Measurements from ENCODE around the gene ANKS1B. TPM values are rescaled to one million over a fixed set of nuclear protein-coding genes. Genes with fewer than 3 reads are reported as not detected.

The ANKS1B gene
- polyA plus RNA-seq, 1 donor from 2014 or later, result not detected

- H3K36me3 Mint-ChIP-seq, result no peaks in the 10 kb centered on the region
- H3K4me1 Mint-ChIP-seq, result no peaks in the 10 kb centered on the region
- no peak overlapping the region for H3K27ac Mint-ChIP-seq
- peaks cover 0 to 7% (median 3%) of the 10 kb centered on the region in 3 donors for H3K9me3 Mint-ChIP-seq
- no peaks in the 10 kb centered on the region for H3K27me3 Mint-ChIP-seq
- H3K4me3 Mint-ChIP-seq, result no peak overlapping the region
Measured at GRCh38 chr12:99147130-99147529, 837.6 kb downstream of the ANKS1B start.

GRCh38 chr12:99146730-99147129 lies 838.0 kb downstream of the ANKS1B start:
- H3K27me3 Mint-ChIP-seq, result no peaks in the 10 kb centered on the region
- H3K4me3 Mint-ChIP-seq, result no peak overlapping the region
- H3K9me3 Mint-ChIP-seq, result peaks cover 2 to 11% (median 3%) of the 10 kb centered on the region in 3 donors
- H3K36me3 Mint-ChIP-seq, result no peaks in the 10 kb centered on the region
- no peaks in the 10 kb centered on the region for H3K4me1 Mint-ChIP-seq
- no peak overlapping the region for H3K27ac Mint-ChIP-seq

- H3K4me3 Mint-ChIP-seq, result no peak overlapping the region
- peaks cover 3 to 13% (median 6%) of the 10 kb centered on the region in 3 donors for H3K9me3 Mint-ChIP-seq
- H3K27ac Mint-ChIP-seq, result no peak overlapping the region
- H3K4me1 Mint-ChIP-seq, result no peaks in the 10 kb centered on the region
- no peaks in the 10 kb centered on the region for H3K36me3 Mint-ChIP-seq
- H3K27me3 Mint-ChIP-seq, result no peaks in the 10 kb centered on the region
Measured at GRCh38 chr12:99146185-99146584, 838.6 kb downstream of the ANKS1B start.

- H3K9me3 Mint-ChIP-seq, result peaks cover 5 to 13% (median 6%) of the 10 kb centered on the region in 3 donors
- H3K4me3 Mint-ChIP-seq, result no peak overlapping the region
- no peaks in the 10 kb centered on the region for H3K4me1 Mint-ChIP-seq
- H3K27ac Mint-ChIP-seq, result no peak overlapping the region
- no peaks in the 10 kb centered on the region for H3K27me3 Mint-ChIP-seq
- no peaks in the 10 kb centered on the region for H3K36me3 Mint-ChIP-seq
Measured at GRCh38 chr12:99142651-99143050, 842.1 kb downstream of the ANKS1B start.

GRCh38 chr12:99140017-99140720 lies 844.6 kb downstream of the ANKS1B start:
- no peaks in the 10 kb centered on the region for H3K4me1 Mint-ChIP-seq
- no peaks in the 10 kb centered on the region for H3K36me3 Mint-ChIP-seq
- peaks cover 5 to 11% (median 6%) of the 10 kb centered on the region in 3 donors for H3K9me3 Mint-ChIP-seq
- H3K27me3 Mint-ChIP-seq, result no peaks in the 10 kb centered on the region
- no peak overlapping the region for H3K4me3 Mint-ChIP-seq
- no peak overlapping the region for H3K27ac Mint-ChIP-seq

DNA sequence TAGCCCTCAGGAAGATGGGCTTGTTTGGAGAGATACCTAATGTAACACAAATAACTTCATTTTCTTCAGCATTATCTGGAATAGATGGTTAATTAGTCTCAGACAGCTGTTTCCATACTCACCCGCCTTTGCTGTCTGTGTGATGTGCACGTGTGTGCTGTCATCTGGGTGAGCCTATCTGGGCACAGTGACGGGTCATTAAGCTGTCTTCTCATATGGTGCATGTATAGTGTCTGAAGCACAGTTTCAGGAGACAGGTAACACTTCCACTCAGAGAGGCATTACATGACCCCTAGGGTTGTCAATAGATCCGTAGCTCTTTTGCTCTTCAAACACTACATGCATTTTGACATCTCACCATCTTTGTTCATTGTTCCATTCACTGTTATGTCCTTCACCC lies 846.3 kb downstream of the ANKS1B start:
- Mint-ChIP-seq H3K27me3 (no peaks in the 10 kb centered on the region), H3K9me3 (peaks cover 1 to 10% (median 6%) of the 10 kb centered on the region in 3 donors), H3K4me1 (no peaks in the 10 kb centered on the region), H3K4me3 (no peak overlapping the region), H3K27ac (no peak overlapping the region), H3K36me3 (no peaks in the 10 kb centered on the region)

- peaks cover 1 to 9% (median 8%) of the 10 kb centered on the region in 3 donors for H3K9me3 Mint-ChIP-seq
- no peak overlapping the region for H3K27ac Mint-ChIP-seq
- H3K4me3 Mint-ChIP-seq, result no peak overlapping the region
- no peaks in the 10 kb centered on the region for H3K4me1 Mint-ChIP-seq
- H3K36me3 Mint-ChIP-seq, result no peaks in the 10 kb centered on the region
- H3K27me3 Mint-ChIP-seq, result no peaks in the 10 kb centered on the region
Measured at GRCh38 chr12:99137124-99137855, 847.4 kb downstream of the ANKS1B start.

- no peaks in the 10 kb centered on the region for H3K4me1 Mint-ChIP-seq
- H3K9me3 Mint-ChIP-seq, result peaks cover 1 to 5% (median 3%) of the 10 kb centered on the region in 3 donors
- H3K27ac Mint-ChIP-seq, result no peak overlapping the region
- H3K4me3 Mint-ChIP-seq, result no peak overlapping the region
- H3K36me3 Mint-ChIP-seq, result no peaks in the 10 kb centered on the region
- no peaks in the 10 kb centered on the region for H3K27me3 Mint-ChIP-seq
Measured at GRCh38 chr12:99136516-99136915, 848.2 kb downstream of the ANKS1B start.

GRCh38 chr12:99135376-99135775 lies 849.4 kb downstream of the ANKS1B start:
- no peak overlapping the region for H3K4me3 Mint-ChIP-seq
- no peaks in the 10 kb centered on the region for H3K27me3 Mint-ChIP-seq
- H3K36me3 Mint-ChIP-seq, result no peaks in the 10 kb centered on the region
- no peaks in the 10 kb centered on the region for H3K4me1 Mint-ChIP-seq
- H3K9me3 Mint-ChIP-seq, result peaks cover 1 to 3% (median 2%) of the 10 kb centered on the region in 3 donors
- peak overlapping the region in 1 of 3 donors; percentile 2 for H3K27ac Mint-ChIP-seq

DNA sequence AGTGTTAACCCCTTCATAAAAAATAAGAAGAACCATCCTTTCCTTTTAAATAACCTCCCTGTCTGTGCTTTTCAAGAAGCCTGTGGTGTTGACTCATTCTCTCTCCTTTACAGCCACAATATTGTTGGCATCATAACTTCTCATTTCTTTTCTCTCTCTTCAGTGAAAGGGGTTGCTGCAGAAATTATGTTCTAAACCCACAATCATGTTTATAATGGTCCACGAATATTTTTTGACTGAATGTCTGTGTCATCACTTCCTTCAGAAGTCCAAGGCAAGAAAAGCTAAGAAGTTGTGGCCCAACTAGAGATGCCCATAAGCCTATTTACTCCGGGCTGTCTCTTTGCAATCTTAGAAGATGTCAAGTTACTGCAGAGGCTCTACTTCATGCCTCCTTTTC lies 851.3 kb downstream of the ANKS1B start:
- no peaks in the 10 kb centered on the region for H3K27me3 Mint-ChIP-seq
- no peaks in the 10 kb centered on the region for H3K4me1 Mint-ChIP-seq
- no peak overlapping the region for H3K4me3 Mint-ChIP-seq
- H3K36me3 Mint-ChIP-seq, result no peaks in the 10 kb centered on the region
- peaks cover 0 to 6% (median 2%) of the 10 kb centered on the region in 3 donors for H3K9me3 Mint-ChIP-seq
- H3K27ac Mint-ChIP-seq, result no peak overlapping the region

DNA sequence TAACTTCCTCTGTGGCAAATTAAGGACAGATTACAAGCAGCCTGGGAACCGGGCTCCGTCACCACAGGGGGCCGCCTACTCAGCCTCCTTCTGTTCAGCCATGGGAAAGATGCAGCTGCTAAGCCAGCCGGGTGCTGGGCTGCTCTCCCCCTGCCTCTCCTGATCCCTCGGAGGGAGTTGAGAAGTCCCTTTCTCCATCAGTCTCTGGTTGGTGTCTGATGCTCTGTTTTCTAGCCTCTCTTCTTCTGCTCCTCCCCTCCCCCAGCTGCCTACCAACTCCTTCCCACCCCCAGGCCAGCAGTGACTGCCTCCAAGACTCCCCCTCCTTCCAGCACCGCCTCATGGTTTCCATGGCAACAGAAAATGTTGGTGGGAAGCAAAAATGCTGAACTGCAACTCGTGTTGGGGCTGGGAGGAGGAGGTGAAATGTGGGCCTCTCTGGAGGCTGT lies 853.0 kb downstream of the ANKS1B start:
- Mint-ChIP-seq H3K27ac (no peak overlapping the region), H3K4me1 (no peaks in the 10 kb centered on the region), H3K9me3 (peaks cover 0 to 6% (median 2%) of the 10 kb centered on the region in 3 donors), H3K27me3 (no peaks in the 10 kb centered on the region), H3K36me3 (no peaks in the 10 kb centered on the region), H3K4me3 (no peak overlapping the region)

DNA sequence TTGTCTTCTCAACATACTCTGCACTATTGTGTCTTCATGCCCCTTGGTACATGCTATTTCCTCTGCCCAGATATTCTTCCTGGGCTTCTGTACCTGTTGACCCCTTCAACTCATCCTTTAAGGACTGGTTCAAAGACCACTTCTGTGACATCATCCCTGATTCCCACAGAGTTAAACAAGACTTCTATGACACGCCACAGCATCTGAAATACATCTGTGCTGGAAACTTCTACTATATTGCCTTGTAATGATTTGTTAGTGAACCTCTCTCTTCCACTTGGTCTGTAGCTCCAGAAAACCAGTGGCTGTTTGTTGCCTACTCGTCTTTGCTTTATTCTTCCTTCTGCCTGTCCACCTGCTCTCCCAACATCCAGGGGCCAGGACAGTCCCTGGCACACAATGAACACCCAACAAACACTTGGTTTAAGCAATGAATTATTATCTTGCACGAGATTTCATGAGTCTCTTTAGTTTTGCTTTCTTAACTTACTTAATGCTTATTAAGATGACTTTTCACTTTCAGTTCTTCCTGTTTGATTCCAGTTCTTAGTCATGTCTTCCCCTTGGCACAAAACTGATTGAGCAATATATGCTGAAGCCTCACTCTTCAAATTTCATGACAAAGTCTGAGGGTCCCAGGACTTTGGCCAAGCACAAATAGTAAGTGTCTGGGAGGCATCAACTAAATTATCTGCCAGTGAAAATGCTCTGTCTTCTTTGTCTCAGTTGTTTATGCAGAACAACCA lies 853.8 kb downstream of the ANKS1B start:
- H3K9me3 Mint-ChIP-seq, result peaks cover 0 to 6% (median 2%) of the 10 kb centered on the region in 3 donors
- H3K36me3 Mint-ChIP-seq, result no peaks in the 10 kb centered on the region
- H3K27me3 Mint-ChIP-seq, result no peaks in the 10 kb centered on the region
- H3K27ac Mint-ChIP-seq, result no peak overlapping the region
- H3K4me1 Mint-ChIP-seq, result no peaks in the 10 kb centered on the region
- H3K4me3 Mint-ChIP-seq, result no peak overlapping the region

DNA sequence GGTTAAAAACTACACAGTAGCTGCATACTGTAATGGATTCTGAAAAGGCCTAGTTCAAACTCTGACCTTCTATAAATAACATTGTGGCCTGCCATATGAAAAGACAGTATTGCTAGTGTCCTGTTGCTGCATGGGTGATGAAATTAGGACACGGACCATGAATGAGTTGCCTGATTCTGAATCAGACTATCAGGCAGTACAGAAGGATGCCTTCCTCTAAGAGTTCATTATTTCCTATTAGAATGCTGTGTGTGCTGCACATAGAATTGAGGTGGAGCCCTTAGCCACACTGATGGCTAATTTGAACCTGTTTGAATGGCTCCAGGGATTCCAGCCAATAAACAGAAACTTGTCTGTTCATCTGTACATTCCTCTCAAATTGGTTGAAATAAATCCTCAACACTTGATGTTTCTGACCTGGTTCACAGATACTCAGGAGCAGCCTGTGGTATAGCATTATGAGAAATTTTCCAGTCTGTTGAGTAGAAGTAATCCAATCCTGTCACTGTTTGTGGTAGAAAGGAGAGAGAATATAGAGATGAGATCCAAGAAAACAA lies 856.4 kb downstream of the ANKS1B start:
- Mint-ChIP-seq H3K27ac (no peak overlapping the region), H3K9me3 (peaks cover 0 to 3% (median 2%) of the 10 kb centered on the region in 3 donors), H3K27me3 (no peaks in the 10 kb centered on the region), H3K4me3 (no peak overlapping the region), H3K36me3 (no peaks in the 10 kb centered on the region), H3K4me1 (no peaks in the 10 kb centered on the region)

DNA sequence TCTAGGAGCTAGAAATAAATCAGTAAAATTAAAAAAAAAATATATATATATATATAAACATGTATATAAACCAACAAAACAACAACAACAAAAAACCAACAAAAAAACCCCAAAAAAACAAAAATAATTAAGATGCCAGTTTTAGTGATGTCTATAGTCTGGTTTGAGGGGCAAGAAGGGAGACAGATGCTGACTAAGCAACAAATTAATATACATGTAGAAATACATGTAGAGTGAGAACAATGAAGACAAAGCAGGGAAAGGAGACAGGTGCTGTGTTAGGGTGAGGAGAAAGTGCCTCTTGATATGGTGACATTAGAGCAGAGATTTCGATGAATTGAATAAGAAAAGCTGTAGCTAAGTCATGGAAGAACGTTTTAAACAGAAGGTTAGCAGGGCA lies 861.8 kb downstream of the ANKS1B start:
- no peak overlapping the region for H3K4me3 Mint-ChIP-seq
- no peaks in the 10 kb centered on the region for H3K27me3 Mint-ChIP-seq
- H3K36me3 Mint-ChIP-seq, result no peaks in the 10 kb centered on the region
- no peaks in the 10 kb centered on the region for H3K4me1 Mint-ChIP-seq
- peaks cover 0 to 2% (median 0%) of the 10 kb centered on the region in 3 donors for H3K9me3 Mint-ChIP-seq
- H3K27ac Mint-ChIP-seq, result no peak overlapping the region

- Mint-ChIP-seq H3K9me3 (peaks cover 0 to 2% (median 0%) of the 10 kb centered on the region in 3 donors), H3K4me1 (no peaks in the 10 kb centered on the region), H3K27me3 (no peaks in the 10 kb centered on the region), H3K4me3 (no peak overlapping the region), H3K36me3 (no peaks in the 10 kb centered on the region), H3K27ac (no peak overlapping the region)
Measured at GRCh38 chr12:99122496-99122895, 862.2 kb downstream of the ANKS1B start.
